Astrocyte of the cerebellum (primary cell): ENCODE results near the gene MYT1.

Experiments
- DNase-seq: peaks from one replicate; pipeline ENCODE4 v3.0.0-alpha.2; 2011; ENCODE audit warnings: low read depth
- H3K4me3 ChIP-seq: 2 replicates; pipeline ENCODE4 v1.5.1; 2011; ENCODE audit warnings: mild to moderate bottlenecking, low read depth, low read length, moderate library complexity
- CTCF ChIP-seq: IDR thresholded peaks from 2 replicates; pipeline ENCODE4 v1.5.1; 2012; ENCODE audit warnings: low read length, low read depth, moderate library complexity, mild to moderate bottlenecking; ENCODE audit errors: missing control alignments
- in situ Hi-C: cut with HindIII; loops from 2 replicates; pipeline ENCODE4 v1.10.0; 2017; ENCODE audit warnings: low sequenced_read_pairs

MYT1 gene

GRCh38 chr20:64139199-64140060 is 24.8 kb upstream of the MYT1 start:
- no peak for TF ChIP-seq CTCF
- in situ Hi-C loops = no loop called here
- no peak for DNase-seq
- no peak overlapping the region for H3K4me3 ChIP-seq

GRCh38 chr20:64140061-64140931 is 24.0 kb upstream of the MYT1 start:
- in situ Hi-C loops = no loop called here
- TF ChIP-seq CTCF = no peak
- no peak overlapping the region for H3K4me3 ChIP-seq
- no peak for DNase-seq

- no peak for TF ChIP-seq CTCF
- in situ Hi-C loops = no loop called here
- no peak overlapping the region for H3K4me3 ChIP-seq
- no peak for DNase-seq
Observed at GRCh38 chr20:64140956-64141355, 23.3 kb upstream of the MYT1 start.

GRCh38 chr20:64142590-64142989 is 21.7 kb upstream of the MYT1 start:
- in situ Hi-C loops = no loop called here
- no peak overlapping the region for H3K4me3 ChIP-seq
- DNase-seq = no peak
- TF ChIP-seq CTCF = no peak

GRCh38 chr20:64143018-64143801 is 21.0 kb upstream of the MYT1 start:
- no peak for TF ChIP-seq CTCF
- in situ Hi-C loops = no loop called here
- no peak for DNase-seq
- no peak overlapping the region for H3K4me3 ChIP-seq
